Natural killer cell treated with Interleukin-12 subunit alpha and Interleukin-12 subunit beta and Interleukin-15 and Interleukin-18, amount 100 ng/mL, for 72 hours (primary cell): ENCODE measurements around the gene BTN3A1. TPM values are rescaled to one million over a fixed set of nuclear protein-coding genes. Genes with fewer than 3 reads are reported as not detected.
"Not testable (repeated sequence)": the region's sequence is repeated elsewhere in the genome, so short reads cannot be mapped to it uniquely, and the experiment has no call there.

Source experiments
- ATAC-seq, 2 donors: fragments of 150-1000 bp; cut with Tn5 transposase in 1 of 2; sonication (Bioruptor Pico), chemical (Tn5 transposase) in 1 of 2; 2 replicates each; pipeline ENCODE4 v1.10.0; 2021
- DNase-seq: peaks from one replicate; pipeline ENCODE4 v3.0.0; 2022; ENCODE audit warnings: low spot score
- H3K27ac Mint-ChIP-seq, 2 donors: 1 replicate in 1 of 2; 2 replicates in 1 of 2; pipeline ENCODE4 v1.8.0; 2022; ENCODE audit warnings: mixed read lengths in 2 of 2, mild to moderate bottlenecking in 1 of 2, moderate library complexity in 1 of 2
- H3K27me3 Mint-ChIP-seq, 2 donors: 1 replicate in 1 of 2; 2 replicates in 1 of 2; pipeline ENCODE4 v1.8.0; 2022; ENCODE audit warnings: mixed read lengths in 2 of 2
- H3K36me3 Mint-ChIP-seq: one replicate; pipeline ENCODE4 v1.8.0; 2022; ENCODE audit warnings: mixed read lengths
- H3K4me1 Mint-ChIP-seq, 2 donors: 1 replicate in 1 of 2; 2 replicates in 1 of 2; pipeline ENCODE4 v1.8.0; 2022; ENCODE audit warnings: low read depth in 2 of 2, mixed read lengths in 2 of 2, mild to moderate bottlenecking in 1 of 2
- H3K4me3 Mint-ChIP-seq: one replicate; pipeline ENCODE4 v1.8.0; 2022; ENCODE audit warnings: mixed read lengths
- H3K9me3 Mint-ChIP-seq: 2 replicates; pipeline ENCODE4 v1.8.0; 2022; ENCODE audit warnings: mixed read lengths
- total RNA-seq, 2 donors: library from RNA; stranded (reverse); gene quantifications; one replicate each; pipeline ENCODE4 v1.2.3, GENCODE V29; 2022

Gene BTN3A1
- total RNA-seq, 2 donors from 2014 or later: 53.6 to 80.6 TPM

DNA sequence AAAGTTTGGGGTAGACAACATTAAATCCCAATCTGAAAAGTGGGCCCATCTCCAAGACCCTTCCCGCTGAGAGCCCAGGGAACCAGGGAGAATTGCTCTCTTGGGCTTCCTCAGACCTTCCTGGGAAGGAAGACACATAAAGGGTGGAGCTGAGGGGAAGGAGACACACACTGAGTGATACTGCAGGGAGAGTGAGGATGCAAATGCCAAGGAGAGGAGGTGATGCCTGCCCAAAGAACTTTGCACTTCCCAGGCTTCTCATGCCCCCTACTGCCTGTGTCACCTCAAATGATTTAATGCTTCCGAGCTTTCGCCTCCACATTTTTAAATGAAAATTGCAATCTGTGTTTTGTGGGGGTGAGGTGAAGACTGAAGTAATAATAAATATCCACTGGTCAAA lies 48.2 kb downstream of the BTN3A1 start:
- Mint-ChIP-seq H3K27ac (peak overlapping the region in 1 of 2 donors; percentile 69), H3K9me3 (no peaks in the 10 kb centered on the region), H3K4me3 (no peak overlapping the region), H3K4me1 (peaks cover 13 to 18% of the 10 kb centered on the region in 2 donors), H3K36me3 (peaks cover 16% of the 10 kb centered on the region), H3K27me3 (no peaks in the 10 kb centered on the region)
- ATAC-seq (no peak), DNase-seq (no peak)

- Mint-ChIP-seq H3K27me3 (no peaks in the 10 kb centered on the region), H3K9me3 (no peaks in the 10 kb centered on the region), H3K27ac (peak overlapping the region in 1 of 2 donors; percentile 16), H3K4me1 (peaks cover 16 to 18% of the 10 kb centered on the region in 2 donors), H3K4me3 (no peak overlapping the region), H3K36me3 (peaks cover 18% of the 10 kb centered on the region)
- DNase-seq (no peak), ATAC-seq (no peak)
These were observed 50.7 kb downstream of the BTN3A1 start for GRCh38 chr6:26452631-26453235.

- Mint-ChIP-seq H3K27ac (peak overlapping the region in 1 of 2 donors; percentile 63), H3K4me1 (peaks cover 25 to 30% of the 10 kb centered on the region in 2 donors), H3K4me3 (no peak overlapping the region), H3K27me3 (no peaks in the 10 kb centered on the region), H3K36me3 (peaks cover 13% of the 10 kb centered on the region), H3K9me3 (no peaks in the 10 kb centered on the region)
- ATAC-seq (no peak), DNase-seq (no peak)
These were observed 52.6 kb downstream of the BTN3A1 start for GRCh38 chr6:26454631-26455030.

DNA sequence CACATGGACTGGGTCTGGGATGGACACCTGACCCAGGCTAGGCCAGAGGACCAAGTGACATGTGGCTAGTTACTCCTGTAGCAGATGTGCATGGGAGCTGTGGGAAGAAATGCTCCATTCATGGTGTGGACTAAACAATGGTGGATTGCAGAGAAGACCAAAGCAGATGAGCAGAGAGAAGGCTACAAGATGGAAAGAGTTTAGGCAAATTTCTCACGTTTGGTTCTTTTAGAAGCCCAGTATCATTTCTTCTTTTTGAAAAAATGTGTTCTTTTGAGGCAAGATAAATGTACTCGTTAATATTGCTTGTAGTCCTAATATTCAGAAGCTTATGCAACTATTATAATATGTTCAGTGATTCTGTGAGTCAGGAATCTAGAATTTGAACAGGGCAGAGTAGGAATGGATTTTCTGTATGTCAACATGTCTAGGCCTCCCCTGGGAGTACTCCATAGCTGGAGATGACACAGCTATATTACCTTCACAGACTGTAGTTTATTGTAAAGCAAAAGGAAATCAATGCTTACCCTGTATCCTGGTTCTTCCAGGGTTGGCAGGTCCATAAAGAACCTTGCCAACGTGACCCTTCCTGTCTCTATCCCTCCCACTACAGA lies 53.4 kb downstream of the BTN3A1 start:
- Mint-ChIP-seq H3K9me3 (no peaks in the 10 kb centered on the region), H3K4me1 (peaks cover 30 to 34% of the 10 kb centered on the region in 2 donors), H3K27ac (peak overlapping the region; percentile 88 to 97), H3K27me3 (no peaks in the 10 kb centered on the region), H3K36me3 (peaks cover 11% of the 10 kb centered on the region), H3K4me3 (no peak overlapping the region)
- ATAC-seq (no peak), DNase-seq (no peak)

GRCh38 chr6:26457264-26457805 lies 55.3 kb downstream of the BTN3A1 start:
- Mint-ChIP-seq H3K4me3 (peak overlapping the region; percentile 97), H3K27me3 (no peaks in the 10 kb centered on the region), H3K9me3 (no peaks in the 10 kb centered on the region), H3K4me1 (peaks cover 40 to 46% of the 10 kb centered on the region in 2 donors), H3K36me3 (peaks cover 11% of the 10 kb centered on the region), H3K27ac (peak overlapping the region; percentile 88 to 97)
- ATAC-seq (peak; percentile 37 to 56), DNase-seq (no peak)

DNA sequence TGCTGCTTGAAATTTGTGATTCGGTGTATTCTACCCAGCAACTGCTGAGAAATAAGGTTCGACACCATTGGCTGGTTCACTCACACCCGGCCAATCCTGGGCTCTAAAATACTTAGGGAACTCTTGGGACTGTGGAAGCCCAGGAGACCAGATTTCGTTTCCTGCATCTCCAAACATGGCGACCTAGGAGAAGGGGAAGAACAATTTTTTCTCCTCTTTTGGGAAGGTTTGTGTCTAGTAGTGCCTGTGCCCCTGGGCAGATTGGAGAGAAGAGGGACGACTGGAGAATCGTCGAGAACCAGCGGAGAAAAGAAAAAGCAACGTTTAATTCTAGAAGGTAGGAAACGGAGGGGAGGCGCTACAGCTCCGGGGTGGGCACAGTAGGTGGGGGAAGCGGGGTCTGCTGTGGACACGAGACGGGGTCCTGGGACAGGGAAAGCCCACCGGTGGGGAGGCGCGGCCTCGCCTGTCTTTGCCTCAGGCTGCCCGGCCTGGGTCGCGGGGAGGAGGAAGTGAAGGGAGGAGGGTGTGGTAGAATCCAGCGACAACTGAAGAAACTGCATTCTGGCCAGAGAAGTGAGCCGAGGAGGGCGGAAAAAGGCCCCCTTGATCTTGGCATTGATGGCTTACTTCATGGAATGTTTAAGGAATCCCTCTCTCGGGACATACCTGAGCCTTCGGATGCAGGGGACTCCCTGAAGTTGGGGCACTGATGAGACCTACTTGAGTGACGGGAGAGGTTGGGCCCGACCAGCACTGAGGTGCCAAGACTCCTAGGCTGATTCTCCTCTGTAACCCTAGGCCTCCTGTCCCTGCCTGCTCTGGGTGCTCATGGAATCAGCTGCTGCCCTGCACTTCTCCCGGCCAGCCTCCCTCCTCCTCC lies 56.0 kb downstream of the BTN3A1 start, which contains the start of gene BTN2A1:
TSS of gene BTN2A1 (plus strand) at position 150 of the 883 bp plus-strand sequence. CDS start at position 832, 682 bp downstream.
- Mint-ChIP-seq H3K4me1 (peaks cover 46 to 51% of the 10 kb centered on the region in 2 donors), H3K9me3 (no peaks in the 10 kb centered on the region), H3K4me3 (peak within 1 kb of the TSS; percentile 97), H3K27ac (peak within 1 kb of the TSS; percentile 88 to 97), H3K36me3 (peaks cover 11% of the 10 kb centered on the region), H3K27me3 (no peaks in the 10 kb centered on the region)
- ATAC-seq (peak; percentile 97 to 98), DNase-seq (peak; percentile 73)

DNA sequence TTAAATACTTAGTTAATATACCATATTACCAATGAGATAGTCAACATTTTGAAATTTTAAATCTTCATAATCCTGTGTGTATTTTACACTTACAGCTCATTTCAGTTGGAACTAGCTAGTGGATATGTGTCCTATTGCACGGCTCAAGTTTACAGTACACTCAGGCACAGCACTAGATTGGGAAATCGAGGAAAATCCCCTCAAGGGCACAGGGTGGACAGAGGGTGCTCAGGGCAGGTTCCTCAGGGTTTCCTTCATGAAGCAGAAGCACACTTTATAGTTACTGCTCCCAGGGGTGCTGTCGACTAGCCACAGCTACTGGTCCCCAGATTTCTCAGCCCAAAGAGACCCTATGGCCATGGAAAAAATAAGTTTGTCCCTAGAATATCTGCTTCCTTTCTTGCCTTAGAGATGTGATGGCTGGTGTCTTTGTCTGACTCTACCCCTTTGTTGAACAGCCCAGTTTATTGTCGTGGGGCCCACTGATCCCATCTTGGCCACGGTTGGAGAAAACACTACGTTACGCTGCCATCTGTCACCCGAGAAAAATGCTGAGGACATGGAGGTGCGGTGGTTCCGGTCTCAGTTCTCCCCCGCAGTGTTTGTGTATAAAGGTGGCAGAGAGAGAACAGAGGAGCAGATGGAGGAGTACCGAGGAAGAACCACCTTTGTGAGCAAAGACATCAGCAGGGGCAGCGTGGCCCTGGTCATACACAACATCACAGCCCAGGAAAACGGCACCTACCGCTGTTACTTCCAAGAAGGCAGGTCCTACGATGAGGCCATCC lies 57.1 kb downstream of the BTN3A1 start:
- H3K4me3 Mint-ChIP-seq: peak overlapping the region; percentile 97
- H3K9me3 Mint-ChIP-seq: no peaks in the 10 kb centered on the region
- peaks cover 54 to 58% of the 10 kb centered on the region in 2 donors for H3K4me1 Mint-ChIP-seq
- H3K36me3 Mint-ChIP-seq: peaks cover 17% of the 10 kb centered on the region
- DNase-seq (no peak), ATAC-seq (peak in 1 of 2 donors; percentile 64)
- no peaks in the 10 kb centered on the region for H3K27me3 Mint-ChIP-seq
- peak overlapping the region; percentile 88 to 97 for H3K27ac Mint-ChIP-seq

- peak overlapping the region; percentile 97 for H3K4me3 Mint-ChIP-seq
- not testable (repeated sequence) for ATAC-seq, DNase-seq, H3K27me3 Mint-ChIP-seq, H3K9me3 Mint-ChIP-seq, H3K27ac Mint-ChIP-seq
- H3K4me1 Mint-ChIP-seq: peaks cover 54 to 66% of the 10 kb centered on the region in 2 donors
- peaks cover 35% of the 10 kb centered on the region for H3K36me3 Mint-ChIP-seq
These were observed 59.3 kb downstream of the BTN3A1 start for GRCh38 chr6:26461353-26461752.

GRCh38 chr6:26464014-26464413 lies 61.9 kb downstream of the BTN3A1 start:
- peaks cover 47% of the 10 kb centered on the region for H3K36me3 Mint-ChIP-seq
- H3K27ac Mint-ChIP-seq: peak overlapping the region; percentile 12 to 92
- no peak for DNase-seq
- no peaks in the 10 kb centered on the region for H3K9me3 Mint-ChIP-seq
- peaks cover 35 to 58% of the 10 kb centered on the region in 2 donors for H3K4me1 Mint-ChIP-seq
- no peaks in the 10 kb centered on the region for H3K27me3 Mint-ChIP-seq
- no peak overlapping the region for H3K4me3 Mint-ChIP-seq
- peak in 1 of 2 donors; percentile 60 for ATAC-seq

DNA sequence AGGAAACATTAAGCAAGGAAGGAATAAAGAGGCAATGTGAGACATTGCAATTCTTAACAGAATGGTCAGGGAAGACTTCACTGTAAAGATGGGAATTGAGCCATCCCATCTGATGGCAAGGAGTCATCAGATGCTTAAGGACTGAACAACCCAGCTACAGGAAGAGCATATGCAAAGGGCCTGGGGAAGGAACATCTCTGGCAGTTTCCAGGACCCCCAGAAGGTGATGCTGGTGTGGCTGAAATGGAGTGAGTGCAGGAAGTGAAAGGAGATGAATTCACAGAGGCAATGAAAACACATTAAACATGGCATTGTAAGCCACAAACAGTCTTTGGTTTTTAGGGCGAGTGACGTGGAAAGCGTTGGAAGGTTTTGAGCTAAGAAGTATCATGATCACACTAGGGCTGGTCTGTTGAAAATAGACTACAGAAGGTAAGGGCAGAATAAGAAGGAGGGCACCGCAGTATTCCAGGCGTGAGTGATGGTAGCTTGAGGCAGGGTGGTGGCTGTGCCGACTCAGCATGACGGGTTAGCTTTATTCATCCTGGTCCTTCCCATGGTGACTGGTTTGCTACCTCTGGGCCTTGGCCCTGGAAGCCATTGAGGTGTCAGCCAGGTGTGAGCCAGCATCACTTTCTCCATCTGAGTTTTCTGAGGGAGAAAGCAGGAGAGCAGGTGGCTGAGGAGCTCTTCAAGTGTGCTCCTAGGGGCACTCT lies 62.5 kb downstream of the BTN3A1 start:
- Mint-ChIP-seq H3K27me3 (no peaks in the 10 kb centered on the region), H3K9me3 (no peaks in the 10 kb centered on the region), H3K36me3 (peaks cover 43% of the 10 kb centered on the region), H3K4me3 (no peak overlapping the region), H3K27ac (peak overlapping the region; percentile 12 to 92), H3K4me1 (peaks cover 30 to 53% of the 10 kb centered on the region in 2 donors)
- DNase-seq (no peak), ATAC-seq (no peak)
